NB4 (cell line): ENCODE data around the gene ITPKA.

ENCODE experiments used
- POLR2A ChIP-seq: IDR thresholded peaks from 2 replicates; pipeline ENCODE4 v1.6.1; 2011; ENCODE audit warnings: mild to moderate bottlenecking; ENCODE audit not compliant: insufficient read length; ENCODE audit errors: extremely low read depth
- TF ChIP-seq, protein P1 (sequence below): IDR thresholded peaks from one replicate; pipeline ENCODE4 v1.5.1; 2012; ENCODE audit warnings: low read depth, low read length

DNA sequence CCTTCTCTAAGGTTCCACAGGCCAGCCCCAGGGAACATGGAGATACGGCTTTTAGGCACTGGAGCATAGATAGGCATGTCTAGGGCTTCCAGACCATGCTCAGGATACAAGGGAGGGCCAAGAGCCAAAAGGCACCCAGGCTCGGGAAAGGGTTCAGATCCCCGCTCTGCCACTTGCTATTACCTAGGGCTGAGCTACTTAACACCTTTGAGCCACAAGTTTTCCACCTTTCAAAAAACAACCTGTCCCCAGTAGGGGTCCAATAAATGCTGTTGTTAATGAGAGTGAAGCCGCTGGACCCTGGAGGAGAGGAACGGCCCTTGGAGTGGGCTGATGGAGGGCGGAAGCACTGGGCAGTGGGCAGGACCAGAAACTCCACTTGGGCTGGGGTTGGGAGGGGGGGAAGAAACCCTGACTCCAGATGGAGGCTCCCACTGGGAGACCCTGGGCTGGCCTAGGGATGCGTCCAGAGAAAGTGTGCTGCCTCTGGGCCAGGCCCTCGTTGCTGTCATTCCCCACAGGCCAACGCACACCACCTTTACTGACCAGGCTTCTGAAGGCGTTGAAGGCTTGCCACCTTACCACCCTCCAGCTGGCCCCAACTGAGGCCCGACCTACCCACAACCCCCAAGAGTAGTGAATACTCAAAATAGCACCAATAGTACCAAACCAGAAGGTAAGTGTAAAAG, 8.6 kb upstream of the ITPKA start:
- TF ChIP-seq, protein P1, sequence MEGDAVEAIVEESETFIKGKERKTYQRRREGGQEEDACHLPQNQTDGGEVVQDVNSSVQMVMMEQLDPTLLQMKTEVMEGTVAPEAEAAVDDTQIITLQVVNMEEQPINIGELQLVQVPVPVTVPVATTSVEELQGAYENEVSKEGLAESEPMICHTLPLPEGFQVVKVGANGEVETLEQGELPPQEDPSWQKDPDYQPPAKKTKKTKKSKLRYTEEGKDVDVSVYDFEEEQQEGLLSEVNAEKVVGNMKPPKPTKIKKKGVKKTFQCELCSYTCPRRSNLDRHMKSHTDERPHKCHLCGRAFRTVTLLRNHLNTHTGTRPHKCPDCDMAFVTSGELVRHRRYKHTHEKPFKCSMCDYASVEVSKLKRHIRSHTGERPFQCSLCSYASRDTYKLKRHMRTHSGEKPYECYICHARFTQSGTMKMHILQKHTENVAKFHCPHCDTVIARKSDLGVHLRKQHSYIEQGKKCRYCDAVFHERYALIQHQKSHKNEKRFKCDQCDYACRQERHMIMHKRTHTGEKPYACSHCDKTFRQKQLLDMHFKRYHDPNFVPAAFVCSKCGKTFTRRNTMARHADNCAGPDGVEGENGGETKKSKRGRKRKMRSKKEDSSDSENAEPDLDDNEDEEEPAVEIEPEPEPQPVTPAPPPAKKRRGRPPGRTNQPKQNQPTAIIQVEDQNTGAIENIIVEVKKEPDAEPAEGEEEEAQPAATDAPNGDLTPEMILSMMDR, result no peak
- TF ChIP-seq POLR2A, result no peak
